Cardiac muscle cell (in vitro differentiated cells and primary cell): Measurements from ENCODE around the gene DGKI. TPM values are rescaled to one million over a fixed set of nuclear protein-coding genes. Genes with fewer than 3 reads are reported as not detected.
A peak's percentile ranks its signal among the peaks of the same experiment; 100 is the strongest.

Source experiments
- DNase-seq, 2 donors: peaks; one replicate each; pipeline versions ENCODE4 v3.0.0 to v3.0.0-alpha.2; 2010 to 2017; ENCODE audit warnings: low read depth in 1 of 2, low spot score in 1 of 2
- H3K27ac ChIP-seq: fragments of 200-600 bp; sonication (generic); 2 replicates; pipeline ENCODE4 v1.5.1; 2016
- H3K27me3 ChIP-seq: fragments of 200-600 bp; sonication (generic); 2 replicates; pipeline ENCODE4 v1.6.0; 2016; ENCODE audit warnings: control low read depth
- H3K36me3 ChIP-seq: fragments of 200-600 bp; sonication (generic); 2 replicates; pipeline ENCODE4 v1.5.1; 2016; ENCODE audit warnings: control low read depth
- H3K4me1 ChIP-seq: fragments of 200-600 bp; sonication (generic); 2 replicates; pipeline ENCODE4 v1.8.1; 2017; ENCODE audit warnings: low read depth, mild to moderate bottlenecking, mixed run types
- H3K4me3 ChIP-seq: fragments of 200-600 bp; sonication (generic); 2 replicates; pipeline ENCODE4 v1.5.1; 2016; ENCODE audit warnings: mild to moderate bottlenecking
- H3K9me3 ChIP-seq: fragments of 200-600 bp; sonication (generic); 2 replicates; pipeline ENCODE4 v1.5.1; 2017; ENCODE audit warnings: low read depth, mild to moderate bottlenecking, control low read depth
- polyA plus RNA-seq: library from polyadenylated mRNA; unstranded; fragments of >200 nt; fragmentation: Nextera tagmentation; extraction: Ambion mirVana; gene quantifications from 2 replicates; pipeline ENCODE4 v1.2.1, GENCODE V29; 2016
- total RNA-seq: library from RNA; depleted of rRNA; stranded (reverse); fragments of >200 nt; gene quantifications from 2 replicates; pipeline ENCODE4 v1.2.3, GENCODE V29; 2016
- TF ChIP-seq, protein P1 (sequence below): IDR thresholded peaks from 2 replicates; pipeline ENCODE4 v1.5.1; 2012; ENCODE audit warnings: low read depth, mild to moderate bottlenecking, low read length

DGKI gene
- total and polyA plus RNA-seq, 2 experiments from 2014 or later = 35.0 to 52.7 TPM

DNA sequence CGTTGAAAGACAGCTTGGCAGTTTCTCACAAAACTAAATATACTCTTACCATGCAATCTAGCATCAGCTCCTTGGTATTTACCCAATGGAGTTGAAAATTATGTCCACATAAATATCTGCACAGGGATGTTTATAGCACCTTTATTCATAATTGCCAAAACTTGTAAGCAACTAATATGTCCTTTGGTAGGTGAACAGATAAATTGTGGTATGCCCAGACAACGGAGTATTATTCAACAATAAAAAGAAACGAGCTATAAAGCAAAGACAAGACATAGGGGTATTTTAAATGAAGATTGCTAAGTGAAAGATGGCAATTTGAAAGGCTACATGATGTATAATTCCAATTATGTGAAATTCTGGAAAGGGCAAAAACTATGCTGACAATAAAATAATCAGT, 340.7 kb downstream of the DGKI start:
- no peak overlapping the region for H3K27ac ChIP-seq
- H3K9me3 ChIP-seq = no peaks in the 10 kb centered on the region
- TF ChIP-seq, protein P1, sequence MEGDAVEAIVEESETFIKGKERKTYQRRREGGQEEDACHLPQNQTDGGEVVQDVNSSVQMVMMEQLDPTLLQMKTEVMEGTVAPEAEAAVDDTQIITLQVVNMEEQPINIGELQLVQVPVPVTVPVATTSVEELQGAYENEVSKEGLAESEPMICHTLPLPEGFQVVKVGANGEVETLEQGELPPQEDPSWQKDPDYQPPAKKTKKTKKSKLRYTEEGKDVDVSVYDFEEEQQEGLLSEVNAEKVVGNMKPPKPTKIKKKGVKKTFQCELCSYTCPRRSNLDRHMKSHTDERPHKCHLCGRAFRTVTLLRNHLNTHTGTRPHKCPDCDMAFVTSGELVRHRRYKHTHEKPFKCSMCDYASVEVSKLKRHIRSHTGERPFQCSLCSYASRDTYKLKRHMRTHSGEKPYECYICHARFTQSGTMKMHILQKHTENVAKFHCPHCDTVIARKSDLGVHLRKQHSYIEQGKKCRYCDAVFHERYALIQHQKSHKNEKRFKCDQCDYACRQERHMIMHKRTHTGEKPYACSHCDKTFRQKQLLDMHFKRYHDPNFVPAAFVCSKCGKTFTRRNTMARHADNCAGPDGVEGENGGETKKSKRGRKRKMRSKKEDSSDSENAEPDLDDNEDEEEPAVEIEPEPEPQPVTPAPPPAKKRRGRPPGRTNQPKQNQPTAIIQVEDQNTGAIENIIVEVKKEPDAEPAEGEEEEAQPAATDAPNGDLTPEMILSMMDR = no peak
- peaks cover 18% of the 10 kb centered on the region for H3K4me1 ChIP-seq
- no peak for DNase-seq
- H3K27me3 ChIP-seq = no peaks in the 10 kb centered on the region
- no peak overlapping the region for H3K4me3 ChIP-seq
- no peaks in the 10 kb centered on the region for H3K36me3 ChIP-seq

DNA sequence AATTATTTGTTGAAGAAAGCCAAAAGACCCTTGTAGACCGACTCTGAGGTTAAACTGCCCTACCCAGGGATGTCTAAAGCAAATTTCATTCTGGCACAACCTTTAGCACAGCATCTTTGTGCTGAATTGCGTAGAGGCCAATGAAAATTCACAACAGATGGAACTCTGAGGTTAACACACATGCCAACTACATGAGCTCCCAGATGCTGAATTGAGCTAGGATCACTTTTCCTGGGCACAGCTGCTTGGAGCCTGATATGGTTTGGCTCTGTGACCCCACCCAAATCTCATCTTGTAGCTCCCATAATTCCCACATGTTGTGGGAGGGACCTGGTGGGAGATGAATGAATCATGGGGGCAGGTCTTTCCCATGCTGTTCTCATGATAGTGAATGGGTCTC, 345.2 kb downstream of the DGKI start:
- H3K36me3 ChIP-seq = no peaks in the 10 kb centered on the region
- H3K27me3 ChIP-seq = no peaks in the 10 kb centered on the region
- no peaks in the 10 kb centered on the region for H3K9me3 ChIP-seq
- H3K4me1 ChIP-seq = peaks cover 12% of the 10 kb centered on the region
- H3K4me3 ChIP-seq = no peak overlapping the region
- DNase-seq = no peak
- TF ChIP-seq, protein P1 = no peak
- H3K27ac ChIP-seq = no peak overlapping the region

DNA sequence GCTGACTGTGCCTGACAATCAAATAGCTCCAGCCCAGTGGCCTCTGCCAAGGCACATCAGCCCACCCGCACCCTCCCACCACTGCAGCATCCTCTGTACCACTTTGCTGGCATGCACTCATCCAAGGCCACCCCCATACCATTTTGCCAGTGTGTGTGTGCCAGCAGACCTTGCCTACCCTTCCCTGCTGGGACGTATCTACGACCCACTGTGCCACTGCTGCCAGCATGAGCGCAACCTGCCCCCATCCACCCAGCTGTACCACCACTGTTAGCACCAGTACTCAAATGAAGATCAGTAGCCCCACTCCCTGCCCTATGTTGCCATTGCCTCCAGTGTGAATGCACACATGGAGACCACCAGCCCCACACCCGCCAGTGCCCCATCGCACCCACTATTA, 353.9 kb downstream of the DGKI start:
- Histone ChIP-seq H3K27ac (no peak overlapping the region), H3K9me3 (no peaks in the 10 kb centered on the region), H3K4me1 (no peaks in the 10 kb centered on the region), H3K27me3 (no peaks in the 10 kb centered on the region), H3K36me3 (no peaks in the 10 kb centered on the region), H3K4me3 (no peak overlapping the region)
- DNase-seq = no peak
- TF ChIP-seq, protein P1 = no peak

DNA sequence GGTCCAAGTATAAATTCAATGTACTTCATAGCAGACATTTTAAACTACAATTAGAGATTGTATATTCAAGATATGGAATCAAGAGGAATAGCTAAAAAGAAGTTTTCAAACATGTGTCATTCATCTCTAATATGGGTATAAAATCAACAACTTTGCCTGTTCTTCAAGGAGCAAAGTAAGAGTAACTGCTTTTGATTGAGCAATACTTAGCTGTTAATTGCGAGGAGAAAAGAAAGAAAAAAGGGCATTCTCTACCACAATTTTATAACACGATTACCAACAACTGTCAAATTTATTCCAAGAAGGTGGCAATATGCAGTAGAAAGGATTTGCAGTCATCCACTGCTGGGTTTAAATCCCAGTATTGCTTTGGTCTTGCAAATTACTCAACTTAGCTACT, 356.9 kb downstream of the DGKI start:
- TF ChIP-seq, protein P1 = no peak
- Histone ChIP-seq H3K4me3 (no peak overlapping the region), H3K36me3 (no peaks in the 10 kb centered on the region), H3K9me3 (no peaks in the 10 kb centered on the region), H3K27me3 (no peaks in the 10 kb centered on the region), H3K4me1 (no peaks in the 10 kb centered on the region), H3K27ac (no peak overlapping the region)
- DNase-seq = no peak

DNA sequence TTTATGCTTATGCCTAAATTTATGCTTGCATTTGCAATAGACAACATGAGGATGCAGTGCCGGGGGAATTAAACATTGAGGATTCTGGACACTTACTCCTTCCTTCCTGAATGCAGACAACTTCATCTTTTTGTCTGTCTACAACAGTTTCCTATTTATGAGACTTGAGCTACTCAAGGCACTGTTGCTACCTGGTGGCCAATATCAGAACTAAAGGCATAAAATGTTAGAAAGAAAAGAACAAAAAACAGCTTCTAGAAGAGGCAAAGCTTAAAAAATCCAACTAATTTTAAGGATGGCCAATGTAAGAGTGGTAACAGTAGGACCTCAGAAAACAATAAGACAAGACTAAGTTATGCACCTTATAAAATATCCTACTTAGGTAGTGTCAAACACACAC, 358.7 kb downstream of the DGKI start:
- Histone ChIP-seq H3K36me3 (no peaks in the 10 kb centered on the region), H3K27me3 (no peaks in the 10 kb centered on the region), H3K4me3 (no peak overlapping the region), H3K27ac (no peak overlapping the region), H3K4me1 (no peaks in the 10 kb centered on the region), H3K9me3 (no peaks in the 10 kb centered on the region)
- peak in 1 of 2 donors; percentile 19 for DNase-seq
- TF ChIP-seq, protein P1 = no peak

DNA sequence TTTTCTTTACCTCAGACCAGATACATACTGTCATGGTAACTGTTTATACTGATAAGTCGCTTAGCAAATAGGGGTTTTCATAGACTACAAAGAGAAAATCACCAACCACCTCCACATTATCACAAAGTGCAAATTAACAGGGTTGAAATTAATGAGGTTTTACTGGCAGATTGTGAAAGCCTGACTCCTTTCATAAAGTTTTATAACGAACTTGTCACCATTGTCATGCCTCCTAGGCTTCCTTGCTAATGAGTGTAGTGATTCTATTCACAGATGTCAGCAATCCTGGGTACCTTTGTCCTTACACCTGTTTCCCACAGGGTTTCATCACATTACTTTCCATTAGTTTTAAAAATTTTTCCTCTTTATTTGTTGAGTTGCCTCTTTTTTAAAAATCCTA, 361.0 kb downstream of the DGKI start:
- no peak for DNase-seq
- no peaks in the 10 kb centered on the region for H3K4me1 ChIP-seq
- H3K4me3 ChIP-seq = no peak overlapping the region

More for the DNA sequence above, 361.0 kb downstream of the DGKI start:
- TF ChIP-seq, protein P1 = no peak
- no peaks in the 10 kb centered on the region for H3K9me3 ChIP-seq
- H3K27ac ChIP-seq = no peak overlapping the region
- no peaks in the 10 kb centered on the region for H3K36me3 ChIP-seq
- no peaks in the 10 kb centered on the region for H3K27me3 ChIP-seq
